Measurements from ENCODE around the gene BAHCC1.

Gene BAHCC1

GRCh38 chr17:81461607-81462500 lies 66.6 kb downstream of the BAHCC1 start:
- DNase-seq (ENCODE audit: low spot score), result no peak

GRCh38 chr17:81462506-81463125 lies 67.4 kb downstream of the BAHCC1 start:
- no peak for DNase-seq (ENCODE audit: low spot score)

GRCh38 chr17:81463506-81463905 lies 68.2 kb downstream of the BAHCC1 start:
- DNase-seq (ENCODE audit: low spot score), result no peak

GRCh38 chr17:81464586-81464985 lies 69.3 kb downstream of the BAHCC1 start:
- DNase-seq (ENCODE audit: low spot score), result no peak

GRCh38 chr17:81465910-81466309 lies 70.7 kb downstream of the BAHCC1 start:
- no peak for DNase-seq (ENCODE audit: low spot score)

GRCh38 chr17:81466564-81467472 lies 71.6 kb downstream of the BAHCC1 start:
- DNase-seq (ENCODE audit: low spot score), result no peak

- DNase-seq (ENCODE audit: low spot score), result no peak
Observed at GRCh38 chr17:81468111-81468769, 73.0 kb downstream of the BAHCC1 start.

- DNase-seq (ENCODE audit: low spot score), result no peak
Observed at GRCh38 chr17:81468770-81469121, 73.5 kb downstream of the BAHCC1 start.

- no peak for DNase-seq (ENCODE audit: low spot score)
Observed at GRCh38 chr17:81469266-81469665, 74.0 kb downstream of the BAHCC1 start.

- no peak for DNase-seq (ENCODE audit: low spot score)
Observed at GRCh38 chr17:81470270-81470943, 75.2 kb downstream of the BAHCC1 start.

GRCh38 chr17:81470944-81471817 lies 75.9 kb downstream of the BAHCC1 start:
- DNase-seq (ENCODE audit: low spot score), result no peak

- DNase-seq (ENCODE audit: low spot score), result peak; percentile 93
Observed at GRCh38 chr17:81471818-81472456, 76.7 kb downstream of the BAHCC1 start.

- DNase-seq (ENCODE audit: low spot score), result no peak
Observed at GRCh38 chr17:81473019-81473418, 77.8 kb downstream of the BAHCC1 start.

GRCh38 chr17:81474958-81475357 lies 79.7 kb downstream of the BAHCC1 start:
- DNase-seq (ENCODE audit: low spot score), result no peak

GRCh38 chr17:81476097-81476496 lies 80.8 kb downstream of the BAHCC1 start:
- DNase-seq (ENCODE audit: low spot score), result no peak

GRCh38 chr17:81476635-81477034 lies 81.4 kb downstream of the BAHCC1 start:
- no peak for DNase-seq (ENCODE audit: low spot score)

GRCh38 chr17:81477173-81477572 lies 81.9 kb downstream of the BAHCC1 start:
- no peak for DNase-seq (ENCODE audit: low spot score)

GRCh38 chr17:81478119-81478518 lies 82.9 kb downstream of the BAHCC1 start:
- DNase-seq (ENCODE audit: low spot score), result no peak

- no peak for DNase-seq (ENCODE audit: low spot score)
Observed at GRCh38 chr17:81479175-81480071, 84.2 kb downstream of the BAHCC1 start.
